Mucosa of rectum (tissue), 2 donors: ENCODE data around the gene MTIF2.
"Not testable (repeated sequence)": the region's sequence is repeated elsewhere in the genome, so short reads cannot be mapped to it uniquely, and the experiment has no call there.

Source experiments
- H3K27ac ChIP-seq, 2 donors: one replicate each; pipeline ENCODE4 v1.7.0; 2013; ENCODE audit warnings: inconsistent platforms in 2 of 2, low read depth in 2 of 2, low read length in 2 of 2
- H3K27me3 ChIP-seq, 2 donors: one replicate each; pipeline ENCODE4 v1.7.0; 2013; ENCODE audit warnings: low read length in 2 of 2; ENCODE audit not compliant: control insufficient read depth in 2 of 2, insufficient read depth in 2 of 2
- H3K36me3 ChIP-seq, 2 donors: one replicate each; pipeline ENCODE4 v1.7.0; 2013; ENCODE audit warnings: low read length in 2 of 2; ENCODE audit not compliant: control insufficient read depth in 2 of 2, insufficient read depth in 2 of 2
- H3K4me1 ChIP-seq, 2 donors: one replicate each; pipeline ENCODE4 v1.7.0; 2013; ENCODE audit warnings: low read length in 2 of 2, mild to moderate bottlenecking in 1 of 2; ENCODE audit not compliant: control insufficient read depth in 2 of 2, insufficient read depth in 2 of 2
- H3K4me3 ChIP-seq, 2 donors: one replicate each; pipeline ENCODE4 v1.7.0; 2013; ENCODE audit warnings: low read length in 2 of 2
- H3K9ac ChIP-seq, 2 donors: one replicate each; pipeline ENCODE4 v1.7.0; 2013; ENCODE audit warnings: low read length in 2 of 2, low read depth in 1 of 2, mild to moderate bottlenecking in 1 of 2
- H3K9me3 ChIP-seq, 2 donors: one replicate each; pipeline ENCODE4 v1.7.0; 2013; ENCODE audit warnings: low read length in 2 of 2; ENCODE audit not compliant: control insufficient read depth in 2 of 2
- donor health status: healthy.
- donor health status: Normal muscosa, but diverticular disease.

MTIF2 gene

GRCh38 chr2:55279859-55280424, 10.9 kb upstream of the MTIF2 start:
- not testable (repeated sequence) for H3K36me3 ChIP-seq, H3K9me3 ChIP-seq, H3K9ac ChIP-seq, H3K4me3 ChIP-seq, H3K27ac ChIP-seq, H3K27me3 ChIP-seq
- peaks cover 3 to 21% of the 10 kb centered on the region in 2 donors for H3K4me1 ChIP-seq

DNA sequence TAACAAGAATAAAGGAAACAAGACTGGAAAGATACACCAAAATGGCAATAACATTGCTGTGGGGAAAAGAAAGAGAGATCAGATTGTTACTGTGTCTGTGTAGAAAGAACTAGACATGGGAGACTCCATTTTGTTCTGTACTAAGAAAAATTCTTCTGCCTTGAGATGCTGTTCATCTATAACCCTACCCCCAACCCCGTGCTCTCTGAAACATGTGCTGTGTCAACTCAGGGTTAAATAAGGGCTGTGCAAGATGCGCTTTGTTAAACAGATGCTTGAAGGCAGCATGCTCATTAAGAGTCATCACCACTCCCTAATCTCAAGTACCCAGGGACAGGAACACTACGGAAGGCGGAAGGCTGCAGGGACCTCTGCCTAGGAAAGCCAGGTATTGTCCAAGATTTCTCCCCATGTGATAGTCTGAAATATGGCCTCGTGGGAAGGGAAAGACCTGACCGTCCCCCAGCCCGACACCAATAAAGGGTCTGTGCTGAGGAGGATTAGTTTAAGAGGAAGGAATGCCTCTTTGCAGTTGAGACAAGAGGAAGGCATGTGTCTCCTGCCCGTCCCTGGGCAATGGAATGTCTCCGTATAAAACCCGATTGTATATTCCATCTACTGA, 10.3 kb upstream of the MTIF2 start:
- not testable (repeated sequence) for H3K4me3 ChIP-seq, H3K9me3 ChIP-seq

GRCh38 chr2:55277310-55277709, 8.3 kb upstream of the MTIF2 start:
- Histone ChIP-seq H3K4me1 (peaks cover 3 to 15% of the 10 kb centered on the region in 2 donors), H3K9me3 (no peaks in the 10 kb centered on the region), H3K27me3 (no peaks in the 10 kb centered on the region), H3K27ac (peak overlapping the region; percentile 44 to 65), H3K4me3 (peak overlapping the region; percentile 42 to 61), H3K36me3 (no peaks in the 10 kb centered on the region), H3K9ac (peak overlapping the region; percentile 17 to 24)

More for the DNA sequence above, 10.3 kb upstream of the MTIF2 start:
- H3K9ac ChIP-seq, H3K27ac ChIP-seq, H3K36me3 ChIP-seq, H3K27me3 ChIP-seq: not testable (repeated sequence)
- H3K4me1 ChIP-seq: peaks cover 3 to 21% of the 10 kb centered on the region in 2 donors

DNA sequence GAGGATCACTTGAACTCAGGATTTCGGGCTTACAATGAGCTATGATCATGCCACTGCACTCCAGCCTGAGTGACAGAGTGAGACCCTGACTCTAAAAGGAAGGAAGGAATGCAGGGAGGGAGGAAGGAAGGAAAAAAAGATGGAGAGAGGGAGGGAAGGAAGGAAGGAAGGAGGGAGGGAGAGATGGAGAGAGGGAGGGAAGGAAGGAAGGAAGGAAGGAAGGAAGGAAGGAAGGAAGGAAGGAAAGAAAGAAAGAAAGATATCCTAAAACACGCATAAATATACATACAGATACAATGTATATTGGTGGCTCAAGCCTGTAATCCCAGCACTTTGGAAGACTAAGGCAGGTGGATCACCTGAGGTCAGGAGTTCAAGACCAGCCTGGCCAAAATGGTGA, 5.3 kb upstream of the MTIF2 start:
- peaks cover 5 to 20% of the 10 kb centered on the region in 2 donors for H3K4me1 ChIP-seq
- not testable (repeated sequence) for H3K9ac ChIP-seq, H3K27me3 ChIP-seq, H3K4me3 ChIP-seq, H3K9me3 ChIP-seq, H3K36me3 ChIP-seq, H3K27ac ChIP-seq

DNA sequence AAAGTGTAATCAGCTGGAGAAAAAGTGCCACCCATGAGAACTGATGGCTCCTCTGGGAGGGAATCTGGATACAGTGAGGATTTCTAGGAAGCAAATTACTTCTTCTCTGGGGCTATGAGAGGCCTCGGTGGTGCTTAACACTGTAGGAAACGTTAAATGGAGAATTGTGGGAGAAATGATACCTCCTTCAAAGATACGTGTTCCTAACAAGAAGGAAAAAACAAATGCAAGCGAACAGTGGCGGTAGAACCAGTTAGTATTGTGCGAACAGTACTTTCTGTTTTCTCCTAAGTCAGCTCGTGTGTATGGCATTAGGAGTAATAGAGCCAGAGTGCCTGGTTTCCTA, 587 bp upstream of the MTIF2 start:
- Histone ChIP-seq H3K36me3 (peaks cover 2 to 4% of the 10 kb centered on the region in 2 donors), H3K27ac (peak overlapping the region; percentile 92 to 95), H3K4me1 (peaks cover 7 to 14% of the 10 kb centered on the region in 2 donors), H3K4me3 (peak overlapping the region; percentile 96 to 100), H3K9ac (peak overlapping the region; percentile 97 to 98), H3K9me3 (no peaks in the 10 kb centered on the region), H3K27me3 (no peaks in the 10 kb centered on the region)

- Histone ChIP-seq H3K36me3 (peaks cover 14 to 16% of the 10 kb centered on the region in 2 donors), H3K4me1 (peaks cover 7 to 14% of the 10 kb centered on the region in 2 donors), H3K27ac (peak overlapping the region; percentile 92 to 95), H3K9ac (peak overlapping the region; percentile 97 to 98), H3K9me3 (no peaks in the 10 kb centered on the region), H3K4me3 (peak overlapping the region; percentile 96 to 100), H3K27me3 (no peaks in the 10 kb centered on the region)
Observed at GRCh38 chr2:55268288-55268906, 634 bp downstream of the MTIF2 start.

DNA sequence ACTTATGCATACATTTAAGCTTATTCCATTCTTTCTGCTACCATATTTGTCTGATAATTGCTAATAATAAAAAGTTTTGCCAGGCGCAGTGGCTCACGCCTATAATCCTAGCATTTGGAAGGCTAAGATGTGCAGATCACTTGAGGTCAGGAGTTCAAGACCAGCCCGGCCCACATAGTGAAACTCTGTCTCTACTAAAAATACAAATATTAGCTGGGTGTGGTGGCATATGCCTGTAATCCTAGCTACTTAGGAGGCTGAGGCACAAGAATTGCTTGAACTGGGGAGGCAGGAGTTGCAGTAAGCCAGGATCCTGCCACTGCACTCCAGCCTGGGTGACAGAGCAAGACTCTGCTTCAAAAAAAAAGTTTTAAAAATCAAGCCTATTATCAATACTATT, 9.4 kb downstream of the MTIF2 start:
- peaks cover 28 to 52% of the 10 kb centered on the region in 2 donors for H3K36me3 ChIP-seq
- H3K4me3 ChIP-seq, H3K27ac ChIP-seq, H3K27me3 ChIP-seq, H3K4me1 ChIP-seq, H3K9ac ChIP-seq, H3K9me3 ChIP-seq: not testable (repeated sequence)

DNA sequence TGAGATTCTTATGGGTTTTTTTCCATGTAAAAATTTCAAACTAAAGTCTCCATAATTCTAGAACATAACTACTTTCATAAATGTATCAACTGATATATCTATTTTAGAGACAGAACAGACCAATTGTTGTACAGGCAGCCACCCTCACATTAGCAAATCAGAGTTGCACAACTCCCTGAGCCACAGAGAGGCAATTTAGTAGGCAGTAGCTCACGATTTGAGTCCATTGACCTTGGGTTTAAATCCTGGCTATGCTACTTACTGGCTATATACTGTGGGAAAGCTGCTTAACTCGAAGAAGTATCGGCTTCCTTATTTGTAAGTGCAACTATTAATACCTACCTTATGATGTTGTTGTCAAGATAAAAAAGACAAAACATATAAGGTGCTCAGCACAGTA, 16.2 kb downstream of the MTIF2 start:
- peaks cover 46 to 47% of the 10 kb centered on the region in 2 donors for H3K36me3 ChIP-seq
- H3K9me3 ChIP-seq: no peaks in the 10 kb centered on the region
- H3K27me3 ChIP-seq: no peaks in the 10 kb centered on the region
- no peaks in the 10 kb centered on the region for H3K4me1 ChIP-seq
- no peak overlapping the region for H3K27ac ChIP-seq
- no peak overlapping the region for H3K9ac ChIP-seq
- no peak overlapping the region for H3K4me3 ChIP-seq

GRCh38 chr2:55247025-55247424, 22.0 kb downstream of the MTIF2 start:
- H3K4me3 ChIP-seq: no peak overlapping the region
- no peaks in the 10 kb centered on the region for H3K27me3 ChIP-seq
- H3K9ac ChIP-seq: no peak overlapping the region
- H3K27ac ChIP-seq: no peak overlapping the region
- no peaks in the 10 kb centered on the region for H3K9me3 ChIP-seq
- peaks cover 54 to 65% of the 10 kb centered on the region in 2 donors for H3K36me3 ChIP-seq
- H3K4me1 ChIP-seq: no peaks in the 10 kb centered on the region

- H3K27me3 ChIP-seq: no peaks in the 10 kb centered on the region
- no peak overlapping the region for H3K4me3 ChIP-seq
- no peak overlapping the region for H3K27ac ChIP-seq
- peaks cover 50 to 64% of the 10 kb centered on the region in 2 donors for H3K36me3 ChIP-seq
- no peaks in the 10 kb centered on the region for H3K4me1 ChIP-seq
- no peak overlapping the region for H3K9ac ChIP-seq
- no peaks in the 10 kb centered on the region for H3K9me3 ChIP-seq
Observed at GRCh38 chr2:55245411-55245810, 23.6 kb downstream of the MTIF2 start.
